DND-41 (cell line): ENCODE data around the gene KRTAP2-4.

ENCODE experiments used
- EZH2 ChIP-seq: IDR thresholded peaks from 3 replicates; pipeline ENCODE4 v1.6.1; 2012; ENCODE audit warnings: borderline replicate concordance, low read depth, mild to moderate bottlenecking, moderate library complexity, low read length, inconsistent platforms; ENCODE audit not compliant: severe bottlenecking
- TF ChIP-seq, protein P1 (sequence below): IDR thresholded peaks from 2 replicates; pipeline ENCODE4 v1.5.1; 2012; ENCODE audit warnings: borderline replicate concordance, low read length, moderate library complexity, mild to moderate bottlenecking; ENCODE audit not compliant: poor library complexity, severe bottlenecking; ENCODE audit errors: extremely low read depth

- TF ChIP-seq, protein P1, sequence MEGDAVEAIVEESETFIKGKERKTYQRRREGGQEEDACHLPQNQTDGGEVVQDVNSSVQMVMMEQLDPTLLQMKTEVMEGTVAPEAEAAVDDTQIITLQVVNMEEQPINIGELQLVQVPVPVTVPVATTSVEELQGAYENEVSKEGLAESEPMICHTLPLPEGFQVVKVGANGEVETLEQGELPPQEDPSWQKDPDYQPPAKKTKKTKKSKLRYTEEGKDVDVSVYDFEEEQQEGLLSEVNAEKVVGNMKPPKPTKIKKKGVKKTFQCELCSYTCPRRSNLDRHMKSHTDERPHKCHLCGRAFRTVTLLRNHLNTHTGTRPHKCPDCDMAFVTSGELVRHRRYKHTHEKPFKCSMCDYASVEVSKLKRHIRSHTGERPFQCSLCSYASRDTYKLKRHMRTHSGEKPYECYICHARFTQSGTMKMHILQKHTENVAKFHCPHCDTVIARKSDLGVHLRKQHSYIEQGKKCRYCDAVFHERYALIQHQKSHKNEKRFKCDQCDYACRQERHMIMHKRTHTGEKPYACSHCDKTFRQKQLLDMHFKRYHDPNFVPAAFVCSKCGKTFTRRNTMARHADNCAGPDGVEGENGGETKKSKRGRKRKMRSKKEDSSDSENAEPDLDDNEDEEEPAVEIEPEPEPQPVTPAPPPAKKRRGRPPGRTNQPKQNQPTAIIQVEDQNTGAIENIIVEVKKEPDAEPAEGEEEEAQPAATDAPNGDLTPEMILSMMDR = no peak
- no peak for TF ChIP-seq EZH2
Measured at GRCh38 chr17:41101586-41102259, 36.0 kb upstream of the KRTAP2-4 start, which contains the start of gene KRTAP4-16.
